ENCODE measurements around the gene PYGO1. TPM values are rescaled to one million over a fixed set of nuclear protein-coding genes. Genes with fewer than 3 reads are reported as not detected.
"Not testable (repeated sequence)": the region's sequence is repeated elsewhere in the genome, so short reads cannot be mapped to it uniquely, and the experiment has no call there.

Gene PYGO1
- 3.1 TPM for total RNA-seq
- long read RNA-seq, partial matches to known transcripts, result 0 of 2 reads
- long read RNA-seq, other reads (novel, unspliced or antisense), result 1 of 2 reads

- intact Hi-C loops (cut with DNase I), result no loop called here
- peak; percentile 76 for DNase-seq (ENCODE audit: low spot score)
Measured at GRCh38 chr15:55588070-55588814, at the start of gene PYGO1. Gene PYGO1, minus strand, starts transcription at chr15:55588345. Its CDS starts 462 bp downstream, at chr15:55587883.

DNA sequence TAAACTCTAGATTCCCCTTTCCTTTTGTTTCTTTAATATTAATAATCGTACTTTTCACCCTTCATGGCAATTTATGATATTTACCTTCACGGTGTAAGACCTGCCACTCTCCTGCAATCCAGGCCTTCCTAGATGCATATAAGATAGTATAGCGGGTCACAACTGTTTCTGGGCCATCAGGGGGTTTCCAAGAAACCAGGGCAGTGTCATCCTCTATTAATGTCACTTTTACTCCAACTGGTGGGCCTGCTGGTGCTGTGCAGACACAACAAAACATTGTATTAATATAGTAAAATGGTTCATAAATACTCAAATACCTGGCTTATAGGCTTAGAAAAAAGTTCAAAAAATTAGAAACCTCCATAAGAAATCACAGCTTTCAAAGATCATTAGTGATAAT lies 48.9 kb upstream of the PYGO1 start:
- DNase-seq (ENCODE audit: low spot score), result no peak

GRCh38 chr15:55633731-55634130 lies 45.6 kb upstream of the PYGO1 start:
- no peak for DNase-seq (ENCODE audit: low spot score)
- intact Hi-C loops (cut with DNase I), result no loop called here

More for the DNA sequence above, 48.9 kb upstream of the PYGO1 start:
- intact Hi-C loops (cut with DNase I), result no loop called here

DNA sequence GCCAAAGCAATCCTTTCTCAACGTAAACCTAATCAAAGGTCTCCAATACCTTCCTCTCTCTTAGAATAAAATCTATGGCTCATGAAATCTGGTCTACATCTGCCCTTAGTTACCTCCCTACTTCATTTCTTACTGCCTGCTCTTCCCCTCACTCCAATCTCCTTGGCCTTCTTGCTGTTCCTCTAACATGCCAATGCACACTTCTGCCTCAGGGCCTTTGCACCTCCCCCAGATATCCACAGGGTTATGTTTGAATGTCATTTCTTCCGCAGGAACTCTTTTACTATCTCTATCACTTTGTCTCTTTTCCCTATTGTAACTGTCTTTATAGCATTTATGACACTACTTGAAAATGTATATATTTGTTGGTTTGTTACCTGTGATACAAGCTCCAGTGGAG lies 44.3 kb upstream of the PYGO1 start:
- intact Hi-C loops (cut with DNase I), result no loop called here
- DNase-seq (ENCODE audit: low spot score), result no peak

DNA sequence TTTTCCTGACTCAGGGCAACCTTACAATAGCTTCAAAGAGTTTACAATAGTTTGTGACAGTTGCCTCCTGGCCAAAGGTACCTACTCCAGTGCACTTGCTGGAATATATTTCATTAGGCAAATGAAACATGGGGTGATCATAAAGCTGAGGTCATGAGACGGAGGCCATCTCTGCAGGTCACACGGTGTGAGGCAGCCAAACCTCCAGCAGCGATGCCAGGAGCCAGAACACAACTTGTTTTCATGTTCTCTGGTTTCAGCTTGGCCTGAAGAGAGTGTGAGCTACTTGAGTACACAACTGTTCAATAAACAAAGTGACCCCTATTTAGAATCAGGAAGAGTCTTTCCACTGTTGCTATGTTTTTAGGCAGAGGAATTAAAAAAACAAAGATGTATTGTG lies 42.7 kb upstream of the PYGO1 start:
- no peak for DNase-seq (ENCODE audit: low spot score)
- intact Hi-C loops (cut with DNase I), result no loop called here

DNA sequence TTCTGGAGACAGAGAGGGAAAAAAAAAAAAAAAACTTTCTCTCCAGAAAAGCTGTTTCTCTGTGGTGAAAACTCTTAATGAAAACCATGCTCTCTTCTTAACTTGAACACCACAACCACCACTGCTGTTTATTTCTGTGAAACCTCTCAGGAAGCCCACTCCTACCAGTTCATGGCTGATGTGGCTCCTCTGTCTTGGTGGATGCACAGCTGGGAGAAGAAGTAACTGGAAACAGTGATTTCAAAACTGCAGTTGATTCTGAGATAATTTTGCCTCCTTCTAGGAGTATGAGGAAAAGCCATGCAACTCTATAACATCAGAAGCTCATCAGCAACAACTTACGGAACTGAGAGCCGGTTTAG lies 40.2 kb upstream of the PYGO1 start:
- intact Hi-C loops (cut with DNase I), result no loop called here
- no peak for DNase-seq (ENCODE audit: low spot score)

- no peak for DNase-seq (ENCODE audit: low spot score)
- intact Hi-C loops (cut with DNase I), result no loop called here
Measured at GRCh38 chr15:55627730-55628368, 39.7 kb upstream of the PYGO1 start.

DNA sequence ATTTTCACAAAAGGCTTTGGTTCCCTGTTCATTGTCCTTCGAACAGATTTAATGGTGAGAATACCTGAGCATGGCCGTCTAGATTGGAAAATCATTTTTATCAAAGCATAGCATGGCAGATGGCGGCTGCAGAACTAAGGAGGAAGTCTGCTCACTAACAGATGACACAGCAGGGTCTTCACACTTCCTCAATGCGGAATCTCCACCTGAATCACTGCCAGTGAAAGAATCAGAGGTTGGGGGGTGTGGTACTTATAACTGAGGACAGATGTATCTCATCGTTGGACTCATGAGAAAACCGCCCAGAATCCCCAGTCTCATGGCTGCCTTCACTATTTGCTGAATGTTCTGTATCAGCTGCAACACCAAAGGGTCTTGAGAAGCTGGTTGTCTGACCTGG lies 31.6 kb upstream of the PYGO1 start:
- intact Hi-C loops (cut with DNase I), result no loop called here
- DNase-seq (ENCODE audit: low spot score), result no peak

- intact Hi-C loops (cut with DNase I), result no loop called here
- DNase-seq (ENCODE audit: low spot score), result no peak
Measured at GRCh38 chr15:55618387-55618786, 30.2 kb upstream of the PYGO1 start.

- DNase-seq (ENCODE audit: low spot score), result no peak
- intact Hi-C loops (cut with DNase I), result no loop called here
Measured at GRCh38 chr15:55615445-55615844, 27.3 kb upstream of the PYGO1 start.

DNA sequence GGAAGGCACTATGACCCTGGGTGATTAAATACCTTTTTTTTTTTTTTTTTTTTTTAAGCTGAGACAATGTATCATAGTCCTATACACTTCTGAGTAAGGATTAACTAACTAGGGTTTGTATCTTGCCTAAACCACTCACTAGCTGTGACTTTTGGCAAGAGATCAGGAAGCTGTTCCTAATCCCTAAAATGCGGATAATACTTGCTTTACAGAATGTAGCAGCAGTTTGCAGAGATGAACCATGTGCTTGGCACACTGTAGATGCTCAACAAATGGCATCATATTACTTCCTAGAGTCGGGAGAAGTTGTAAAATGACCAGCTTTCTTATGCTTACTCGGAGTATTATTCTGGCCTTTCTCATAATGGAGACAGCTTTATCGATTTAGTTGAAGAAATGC lies 25.6 kb upstream of the PYGO1 start:
- no peak for DNase-seq (ENCODE audit: low spot score)
- intact Hi-C loops (cut with DNase I), result no loop called here

- intact Hi-C loops (cut with DNase I), result no loop called here
- no peak for DNase-seq (ENCODE audit: low spot score)
Measured at GRCh38 chr15:55606214-55606613, 18.1 kb upstream of the PYGO1 start.

GRCh38 chr15:55601374-55601773 lies 13.2 kb upstream of the PYGO1 start:
- intact Hi-C loops (cut with DNase I), result no loop called here

GRCh38 chr15:55599439-55599838 lies 11.3 kb upstream of the PYGO1 start:
- intact Hi-C loops (cut with DNase I), result no loop called here

More at GRCh38 chr15:55601374-55601773, 13.2 kb upstream of the PYGO1 start:
- no peak for DNase-seq (ENCODE audit: low spot score)

GRCh38 chr15:55593019-55593418 lies 4.9 kb upstream of the PYGO1 start:
- intact Hi-C loops (cut with DNase I), result not testable (repeated sequence)

More at GRCh38 chr15:55599439-55599838, 11.3 kb upstream of the PYGO1 start:
- DNase-seq (ENCODE audit: low spot score), result no peak

GRCh38 chr15:55590788-55591187 lies 2.6 kb upstream of the PYGO1 start:
- intact Hi-C loops (cut with DNase I), result no loop called here
- no peak for DNase-seq (ENCODE audit: low spot score)

More at GRCh38 chr15:55593019-55593418, 4.9 kb upstream of the PYGO1 start:
- not testable (repeated sequence) for DNase-seq (ENCODE audit: low spot score)

- DNase-seq (ENCODE audit: low spot score), result no peak
- intact Hi-C loops (cut with DNase I), result no loop called here
Measured at GRCh38 chr15:55589287-55589686, 1.1 kb upstream of the PYGO1 start.

DNA sequence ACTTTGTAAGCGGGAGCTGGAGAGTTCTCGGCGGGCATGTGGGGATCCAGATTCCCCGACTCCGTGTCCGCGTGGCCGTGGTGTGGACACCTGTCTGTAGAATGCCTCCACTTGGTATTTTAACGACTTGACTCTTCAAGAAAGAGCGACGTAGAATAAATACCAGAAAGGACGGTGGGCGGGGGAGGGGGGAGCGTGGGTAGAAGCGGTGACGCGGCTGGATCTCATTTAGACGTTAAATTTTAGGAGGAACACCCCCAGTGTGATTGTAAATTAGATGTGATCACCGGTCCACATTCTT lies 620 bp upstream of the PYGO1 start:
- intact Hi-C loops (cut with DNase I), result no loop called here
- no peak for DNase-seq (ENCODE audit: low spot score)

- intact Hi-C loops (cut with DNase I), result no loop called here
- no peak for DNase-seq (ENCODE audit: low spot score)
Measured at GRCh38 chr15:55587321-55588069, 650 bp downstream of the PYGO1 start.

GRCh38 chr15:55586808-55587207 lies 1.3 kb downstream of the PYGO1 start:
- intact Hi-C loops (cut with DNase I), result no loop called here
- DNase-seq (ENCODE audit: low spot score), result no peak

DNA sequence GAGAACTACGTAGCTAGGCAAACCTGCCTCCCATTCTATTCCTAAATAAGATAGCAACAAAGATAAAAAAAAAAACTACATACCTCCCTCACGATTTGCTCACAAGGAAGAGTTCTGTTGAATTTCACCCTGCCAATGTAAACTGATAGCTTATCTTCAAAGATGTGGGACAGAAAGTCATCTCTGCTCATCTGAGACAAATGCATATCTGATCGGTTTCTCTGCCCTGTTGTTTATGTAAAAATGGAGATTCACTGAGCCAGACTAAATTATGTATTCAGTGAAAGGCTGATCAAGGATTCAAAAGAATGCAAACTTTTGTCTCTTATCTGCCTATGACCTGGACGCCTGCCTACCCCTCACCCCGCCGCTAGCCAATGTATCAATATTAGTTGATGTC lies 11.2 kb downstream of the PYGO1 start:
- intact Hi-C loops (cut with DNase I), result no loop called here
- DNase-seq (ENCODE audit: low spot score), result no peak

Measured in cardiac septum (tissue), 1 donor.